Panc1 (cell line): ENCODE measurements around the gene CFAP77. TPM values are rescaled to one million over a fixed set of nuclear protein-coding genes. Genes with fewer than 3 reads are reported as not detected.

Source experiments
- ATAC-seq: fragments of 200-7000 bp; cut with Tn5 transposase; 2 replicates; pipeline ENCODE4 v1.9.1; 2020; ENCODE audit warnings: mild to moderate bottlenecking, moderate library complexity
- BruUV-seq: library from RNA; stranded (reverse); fragments of 400-500 nt; replicated peaks from 2 replicates; lab custom pipeline; 2021; lab: Mats Ljungman, UMichigan
- CTCF ChIA-PET: fragments of 300-600 bp; sonication (Branson Sonifier 250); formaldehyde crosslinking; loops from one replicate; lab custom pipeline; 2022; ENCODE audit warnings: antibody characterized with exemption; lab: Charles Lee
- POLR2A ChIA-PET: fragments of 300-600 bp; sonication (Branson Sonifier 250); formaldehyde crosslinking; loops from one replicate; lab custom pipeline; 2022; ENCODE audit warnings: antibody characterized with exemption; lab: Charles Lee
- DNase-seq: peaks from one replicate; pipeline ENCODE4 v3.0.0-alpha.2; 2010; ENCODE audit warnings: low read depth, low spot score
- H3K27ac ChIP-seq: 2 replicates; pipeline ENCODE4 v1.5.1; 2011; ENCODE audit warnings: mild to moderate bottlenecking, low read length, inconsistent platforms
- H3K27me3 ChIP-seq: fragments of 200-500 bp; sonication (Bioruptor generic); 2 replicates; pipeline ENCODE4 v1.6.0; 2014; ENCODE audit warnings: low read length, inconsistent platforms; ENCODE audit not compliant: control insufficient read depth, insufficient read depth
- H3K36me3 ChIP-seq: fragments of 200-500 bp; sonication (Bioruptor generic); 2 replicates; pipeline ENCODE4 v1.5.1; 2014; ENCODE audit warnings: inconsistent platforms, mild to moderate bottlenecking, low read length, moderate library complexity; ENCODE audit not compliant: control insufficient read depth, insufficient read depth
- H3K4me1 ChIP-seq: 2 replicates; pipeline ENCODE4 v1.5.1; 2011; ENCODE audit warnings: inconsistent platforms, mild to moderate bottlenecking, low read length, moderate library complexity; ENCODE audit not compliant: control insufficient read depth, insufficient read depth
- H3K4me3 ChIP-seq, 2 experiments: 2 replicates each; pipeline ENCODE4 v1.5.1; 2011 to 2012; ENCODE audit warnings: low read depth in 2 of 2, low read length in 2 of 2, mild to moderate bottlenecking in 2 of 2, inconsistent platforms in 1 of 2, moderate library complexity in 1 of 2
- H3K9me3 ChIP-seq: fragments of 200-500 bp; sonication (Bioruptor generic); 2 replicates; pipeline ENCODE4 v1.5.1; 2014; ENCODE audit warnings: low read depth, mild to moderate bottlenecking, inconsistent platforms, low read length, moderate library complexity; ENCODE audit not compliant: control insufficient read depth, insufficient read depth
- CTCF ChIP-seq: fragments of 450-650 bp; IDR thresholded peaks from 2 replicates; pipeline ENCODE4 v1.5.1; 2017; ENCODE audit warnings: mild to moderate bottlenecking
- POLR2AphosphoS5 ChIP-seq: IDR thresholded peaks from 2 replicates; pipeline ENCODE4 v1.6.1; 2012; ENCODE audit warnings: mild to moderate bottlenecking, low read depth, low read length, moderate library complexity
- REST ChIP-seq, 2 experiments: IDR thresholded peaks; 2 replicates each; pipeline ENCODE4 v1.6.1; 2011 to 2012; ENCODE audit warnings: low read depth in 2 of 2, control low read depth in 1 of 2, low read length in 1 of 2, mild to moderate bottlenecking in 1 of 2, moderate library complexity in 1 of 2; ENCODE audit not compliant: insufficient read depth in 1 of 2
- SIN3A ChIP-seq: IDR thresholded peaks from 2 replicates; pipeline ENCODE4 v1.6.1; 2012; ENCODE audit warnings: low read depth, mild to moderate bottlenecking, low read length, moderate library complexity, borderline replicate concordance; ENCODE audit not compliant: insufficient read depth
- TCF7L2 ChIP-seq: IDR thresholded peaks from 2 replicates; pipeline ENCODE4 v1.6.1; 2011; ENCODE audit warnings: mild to moderate bottlenecking, low read depth, low read length, inconsistent platforms
- in situ Hi-C: cut with HindIII; loops from 2 replicates; pipeline ENCODE4 v1.10.0; 2016; ENCODE audit warnings: low sequenced_read_pairs, low pct_unique_long_range_greater_than_20kb
- intact Hi-C: fragments of 100-400 bp; cut with micrococcal nuclease; formaldehyde crosslinking; loops from one replicate; pipeline ENCODE4 v1.10.0; 2022; ENCODE audit not compliant: unreplicated experiment
- total RNA-seq: library from RNA; stranded (reverse); gene quantifications from one replicate; pipeline ENCODE4 v1.2.1, GENCODE V29; 2021; ENCODE audit not compliant: unreplicated experiment

The CFAP77 gene
- total RNA-seq, 1 experiment from 2014 or later: not detected

DNA sequence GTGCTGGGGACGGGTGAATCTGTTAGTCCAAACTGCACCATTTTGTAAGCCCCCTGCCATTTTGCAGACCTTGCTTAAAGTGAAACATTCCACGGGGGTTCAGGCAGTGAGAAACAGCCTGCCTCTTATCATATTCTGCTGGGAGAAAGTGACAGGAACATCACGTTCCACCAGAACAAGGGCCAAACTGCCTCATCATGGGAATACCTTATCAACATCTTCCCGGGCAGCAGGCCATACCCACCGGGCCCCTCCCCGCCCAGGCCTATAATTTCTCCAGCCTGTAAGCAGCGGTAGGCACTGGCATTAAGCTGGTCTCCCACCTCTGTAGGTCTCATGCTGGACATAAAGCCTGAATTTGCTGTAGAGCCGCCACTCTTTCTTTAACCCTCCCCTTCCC is 1.5 kb upstream of the CFAP77 start:
- TF ChIP-seq SIN3A: no peak
- no peak for TF ChIP-seq POLR2AphosphoS5
- TF ChIP-seq REST (IDR thresholded peaks at IDR 0.05; ENCODE audit: insufficient read depth in 1 of 2, low read depth in 2 of 2, low read length in 1 of 2): no peak
- TF ChIP-seq TCF7L2: no peak
- no peak for TF ChIP-seq CTCF
- CTCF ChIA-PET: no interaction called here
- Histone ChIP-seq H3K36me3 (peaks cover 4% of the 10 kb centered on the region; the same call in 1 of the 2 replicates), H3K4me3 (no peak overlapping the region), H3K27me3 (peaks cover 9% of the 10 kb centered on the region), H3K4me1 (peaks cover 9% of the 10 kb centered on the region), H3K27ac (no peak overlapping the region), H3K9me3 (no peaks in the 10 kb centered on the region)
- intact Hi-C loops: no loop called here
- in situ Hi-C loops: no loop called here
- DNase-seq: no peak
- BruUV-seq: no TSS peak
- POLR2A ChIA-PET: no interaction called here
- ATAC-seq: no peak

DNA sequence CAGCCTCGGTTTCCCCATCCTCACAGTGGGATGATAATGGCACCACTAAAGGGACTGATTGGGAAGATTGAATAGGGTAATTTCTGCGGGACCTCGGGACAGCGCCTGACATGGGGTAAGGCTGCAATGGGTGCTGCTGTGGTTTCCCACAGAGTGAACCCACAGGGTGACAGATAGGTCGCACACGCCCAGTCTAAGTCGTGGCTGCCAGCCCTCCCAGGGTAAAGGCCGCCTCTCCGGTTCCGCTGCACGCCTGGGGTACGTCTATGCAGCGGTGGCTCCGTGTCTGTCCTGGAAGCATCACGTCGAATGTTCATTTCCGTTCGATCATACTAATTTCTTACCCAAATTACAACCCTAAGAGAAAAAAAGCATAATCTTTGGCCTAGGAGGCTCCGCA is 631 bp downstream of the CFAP77 start:
- ChIA-PET CTCF (no interaction called here), POLR2A (interaction anchor here (0.6 kb wide), 2 partner anchors 457 to 783 kb away, joined by 3 to 10 read pairs; no protein-coding TSS in a partner anchor)
- H3K27ac ChIP-seq: no peak overlapping the region
- intact Hi-C loops (loop anchor here (5.0 kb wide), 2 partner anchors 97 to 162 kb away; no protein-coding TSS in a partner anchor), in situ Hi-C loops (no loop called here)
- H3K36me3 ChIP-seq: peaks cover 2% of the 10 kb centered on the region; the same call in 1 of the 2 replicates
- no peaks in the 10 kb centered on the region for H3K9me3 ChIP-seq
- peaks cover 12% of the 10 kb centered on the region for H3K27me3 ChIP-seq
- peaks cover 6% of the 10 kb centered on the region for H3K4me1 ChIP-seq
- DNase-seq: no peak
- peak overlapping the region; percentile 50 to 51 for H3K4me3 ChIP-seq
- no TSS peak for BruUV-seq
- no peak for ATAC-seq
- TF ChIP-seq REST (IDR thresholded peaks at IDR 0.05; ENCODE audit: insufficient read depth in 1 of 2, low read depth in 2 of 2, low read length in 1 of 2): no peak
- TF ChIP-seq SIN3A: no peak
- no peak for TF ChIP-seq POLR2AphosphoS5
- TF ChIP-seq TCF7L2: no peak
- no peak for TF ChIP-seq CTCF
